ENCODE results near the gene CTAGE8. TPM values are rescaled to one million over a fixed set of nuclear protein-coding genes. Genes with fewer than 3 reads are reported as not detected.

The CTAGE8 gene
- 1 to 10 TPM; 1.6 to 2.1 TPM for total RNA-seq

DNA sequence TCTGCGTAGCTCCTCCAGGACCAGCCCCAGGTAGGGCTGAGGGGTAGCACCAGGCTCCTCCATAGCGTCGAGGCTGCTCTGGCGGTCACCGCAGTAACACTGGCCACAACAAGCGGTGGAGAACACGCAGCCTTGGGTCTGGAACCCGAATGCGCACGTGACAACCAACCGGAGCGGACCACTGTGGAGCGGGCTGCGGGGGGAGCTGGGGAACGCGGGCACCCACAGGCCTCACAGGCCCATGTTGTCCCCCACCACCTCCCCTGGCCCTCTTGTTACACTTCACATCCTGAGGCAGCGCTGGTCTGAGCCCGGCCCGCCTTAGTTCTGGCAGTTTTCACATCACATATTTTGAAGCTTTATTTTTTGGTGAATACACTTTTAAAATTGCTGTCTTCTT lies at the start of gene CTAGE8:
Gene CTAGE8 (minus strand): TSS at position 101 of the 400 bp plus-strand sequence. CDS start 38 bp downstream, at position 63.

GRCh38 chr7:144311872-144312469 lies 42.9 kb upstream of the CTAGE8 start, which contains the start of gene OR2A1:
TSS of gene OR2A1 (plus strand) at chr7:144312419. CDS start at chr7:144318125, 5,706 bp downstream.

DNA sequence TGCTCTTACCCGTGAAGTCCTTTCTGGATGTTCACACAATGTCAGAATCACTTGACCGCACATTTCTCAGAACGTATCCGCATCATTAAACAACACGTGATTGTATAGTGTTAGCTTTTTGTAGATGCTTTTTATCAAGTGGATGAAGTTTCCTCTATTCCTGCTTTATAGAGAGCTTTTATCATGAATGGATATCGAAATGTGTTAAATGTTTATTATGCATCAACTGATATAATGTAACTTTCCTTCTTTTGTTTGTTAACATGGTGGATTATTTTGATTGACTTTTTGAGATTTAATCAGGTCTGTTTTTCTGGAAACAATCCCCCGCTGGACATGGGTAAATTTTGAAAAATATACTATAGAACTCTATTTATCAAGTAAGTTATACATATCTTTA lies 4.4 kb downstream of the CTAGE8 start, which contains the start of gene OR2A7:
Gene OR2A7 (minus strand): TSS at position 101 of the 400 bp plus-strand sequence. CDS start 5,164 bp downstream, outside the sequence.

GRCh38 chr7:144239365-144239764 lies 29.7 kb downstream of the CTAGE8 start, which contains the start of gene OR2A42:
TSS of gene OR2A42 (minus strand) at chr7:144239605. CDS start at chr7:144232843, 6,762 bp downstream.

Other genes starting within 250 kb of the CTAGE8 start
- gene OR2A5, start 220.3 kb downstream of the CTAGE8 start, total RNA-seq, result not detected
- gene OR2A25, start 199.5 kb downstream of the CTAGE8 start, total RNA-seq, result not detected
- gene OR2A12, start 183.0 kb downstream of the CTAGE8 start, total RNA-seq, result not detected
- not detected for gene OR2A2, start 159.7 kb downstream of the CTAGE8 start, total RNA-seq
- gene OR2A14, start 146.1 kb downstream of the CTAGE8 start, total RNA-seq, result not detected
- 1 to 10 TPM; 3.5 to 4.5 TPM for gene CTAGE4, start 85.8 kb downstream of the CTAGE8 start, total RNA-seq
- 1 to 10 TPM; 7.2 to 7.7 TPM for gene ARHGEF35, start 73.5 kb downstream of the CTAGE8 start, total RNA-seq
- under 1 TPM in 1 of 2 experiments, not detected in 1; 0.10 TPM for gene OR2A42, start 29.7 kb downstream of the CTAGE8 start, total RNA-seq
- gene OR2A7, start 4.5 kb downstream of the CTAGE8 start, total RNA-seq, result 1 to 10 TPM; 3.7 to 4.5 TPM
- under 1 TPM; 0.12 to 0.13 TPM for gene OR2A1, start 43.1 kb upstream of the CTAGE8 start, total RNA-seq
- 10 to 100 TPM; 10.5 to 13.4 TPM for gene ARHGEF5, start 86.1 kb upstream of the CTAGE8 start, total RNA-seq
- not detected for gene NOBOX, start 134.4 kb upstream of the CTAGE8 start, total RNA-seq

All from activated naive CD4-positive, alpha-beta T cell treated with anti-CD3 and anti-CD28 coated beads, Interleukin-2, amount 10 ng/mL, durations not matched to agents 5 hours and 36 hours (primary cell).